ENCODE data around the gene FBXO4. TPM values are rescaled to one million over a fixed set of nuclear protein-coding genes. Genes with fewer than 3 reads are reported as not detected.

The FBXO4 gene
- polyA plus RNA-seq, 2 of the 4 experiments (the other 2 are of a cell fraction), result 9.8 to 22.5 TPM

DNA sequence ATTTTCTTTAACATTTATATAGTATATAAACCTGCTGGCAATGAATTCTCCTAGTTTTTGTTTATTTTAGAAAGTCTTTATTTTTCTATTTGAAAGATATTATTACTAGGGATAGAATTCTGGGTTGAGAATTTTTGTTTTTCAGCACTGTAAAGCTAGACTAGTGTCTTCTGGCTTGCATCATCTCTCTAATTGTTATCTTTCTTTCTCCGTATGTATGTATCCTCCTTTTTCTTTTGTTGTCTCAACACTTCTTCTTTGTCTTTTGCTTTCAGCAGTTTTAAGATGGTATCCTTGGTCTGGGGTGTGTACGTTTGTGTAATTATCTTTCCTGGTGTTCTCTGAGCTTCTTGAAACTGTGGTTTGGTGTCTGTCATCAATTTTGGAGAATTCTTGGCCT lies 48.8 kb downstream of the FBXO4 start:
- DNase-seq (ENCODE audit: low read depth in 1 of 2, low spot score in 1 of 2) (no peak), FAIRE-seq (no peak), ATAC-seq (no peak)
- H3K4me1 ChIP-seq, result no peaks in the 10 kb centered on the region
- no peak overlapping the region for H3K4me3 ChIP-seq
- TF ChIP-seq EHMT2 (IDR thresholded peaks at IDR 0.05; ENCODE audit: low read depth) (no peak), MAX (IDR thresholded peaks at IDR 0.05) (no peak), CHD2 (IDR thresholded peaks at IDR 0.05; ENCODE audit: low read length, partially characterized antibody) (no peak), BCL3 (IDR thresholded peaks at IDR 0.05) (no peak), PHF8 (IDR thresholded peaks at IDR 0.05; ENCODE audit: borderline replicate concordance, low read depth) (no peak)
- CTCF ChIA-PET, result no interaction called here
- POLR2A ChIA-PET, result no interaction called here
- no peak overlapping the region for H3K4me2 ChIP-seq
- 2% methylated on average over 2 of the region's 2 CpGs for WGBS (ENCODE audit: missing lambda C conversion rate)
- no peaks in the 10 kb centered on the region for H3K9me3 ChIP-seq
- H3K27ac ChIP-seq, result no peak overlapping the region

- WGBS (ENCODE audit: missing lambda C conversion rate), result 9% methylated on average over 1 of the region's 1 CpG
- DNase-seq (ENCODE audit: low read depth in 1 of 2, low spot score in 1 of 2) (no peak), FAIRE-seq (no peak), ATAC-seq (no peak)
- Histone ChIP-seq H3K4me1 (no peaks in the 10 kb centered on the region), H3K4me3 (no peak overlapping the region), H3K27ac (no peak overlapping the region), H3K4me2 (no peak overlapping the region), H3K9me3 (no peaks in the 10 kb centered on the region)
- ChIA-PET CTCF (interaction anchor here (1.1 kb wide), 1 partner anchor 11 kb away, joined by 4 read pairs; no protein-coding TSS in a partner anchor), POLR2A (no interaction called here)
- TF ChIP-seq, protein P1, sequence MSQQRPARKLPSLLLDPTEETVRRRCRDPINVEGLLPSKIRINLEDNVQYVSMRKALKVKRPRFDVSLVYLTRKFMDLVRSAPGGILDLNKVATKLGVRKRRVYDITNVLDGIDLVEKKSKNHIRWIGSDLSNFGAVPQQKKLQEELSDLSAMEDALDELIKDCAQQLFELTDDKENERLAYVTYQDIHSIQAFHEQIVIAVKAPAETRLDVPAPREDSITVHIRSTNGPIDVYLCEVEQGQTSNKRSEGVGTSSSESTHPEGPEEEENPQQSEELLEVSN (IDR thresholded peaks at IDR 0.05; ENCODE audit: borderline replicate concordance, low read depth), result no peak
- TF ChIP-seq ELK1 (IDR thresholded peaks at IDR 0.05; ENCODE audit: low read depth, low read length) (no peak), RARB (CRISPR knock-in tag; IDR thresholded peaks at IDR 0.05) (no peak), NPAS2 (CRISPR knock-in tag; IDR thresholded peaks at IDR 0.05; ENCODE audit: borderline replicate concordance) (no peak), PHF8 (IDR thresholded peaks at IDR 0.05; ENCODE audit: borderline replicate concordance, low read depth) (no peak), JUN (IDR thresholded peaks at IDR 0.05) (no peak), MAX (IDR thresholded peaks at IDR 0.05) (no peak)
- TF ChIP-seq, protein P2, sequence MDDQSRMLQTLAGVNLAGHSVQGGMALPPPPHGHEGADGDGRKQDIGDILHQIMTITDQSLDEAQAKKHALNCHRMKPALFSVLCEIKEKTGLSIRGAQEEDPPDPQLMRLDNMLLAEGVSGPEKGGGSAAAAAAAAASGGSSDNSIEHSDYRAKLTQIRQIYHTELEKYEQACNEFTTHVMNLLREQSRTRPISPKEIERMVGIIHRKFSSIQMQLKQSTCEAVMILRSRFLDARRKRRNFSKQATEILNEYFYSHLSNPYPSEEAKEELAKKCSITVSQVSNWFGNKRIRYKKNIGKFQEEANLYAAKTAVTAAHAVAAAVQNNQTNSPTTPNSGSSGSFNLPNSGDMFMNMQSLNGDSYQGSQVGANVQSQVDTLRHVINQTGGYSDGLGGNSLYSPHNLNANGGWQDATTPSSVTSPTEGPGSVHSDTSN (IDR thresholded peaks at IDR 0.05), result no peak
Observed at GRCh38 chr5:41978676-41979075, 53.6 kb downstream of the FBXO4 start.

GRCh38 chr5:41980396-41980795 lies 55.3 kb downstream of the FBXO4 start:
- Histone ChIP-seq H3K4me1 (no peaks in the 10 kb centered on the region), H3K27ac (no peak overlapping the region), H3K4me3 (no peak overlapping the region), H3K4me2 (no peak overlapping the region), H3K9me3 (no peaks in the 10 kb centered on the region)
- no peak for TF ChIP-seq HDAC2 (IDR thresholded peaks at IDR 0.05)
- TF ChIP-seq GATA3 (IDR thresholded peaks at IDR 0.05; ENCODE audit: borderline replicate concordance), result no peak
- TF ChIP-seq TFCP2L1 (CRISPR knock-in tag; IDR thresholded peaks at IDR 0.05), result no peak
- no peak for TF ChIP-seq CBX2 (IDR thresholded peaks at IDR 0.05; ENCODE audit: borderline replicate concordance, low read depth)
- no peak for TF ChIP-seq RCOR1 (IDR thresholded peaks at IDR 0.05; ENCODE audit: low read depth, low read length)
- no peak for TF ChIP-seq PHF8 (IDR thresholded peaks at IDR 0.05; ENCODE audit: borderline replicate concordance, low read depth)
- TF ChIP-seq ATOH8 (CRISPR knock-in tag; IDR thresholded peaks at IDR 0.05; ENCODE audit: low read depth), result no peak
- TF ChIP-seq BHLHE40 (IDR thresholded peaks at IDR 0.05; ENCODE audit: low read depth, low read length), result no peak
- TF ChIP-seq CBX8 (IDR thresholded peaks at IDR 0.05), result no peak
- no peak for TF ChIP-seq ZNF302 (CRISPR knock-in tag; IDR thresholded peaks at IDR 0.05)
- no peak for TF ChIP-seq HOXA7 (CRISPR knock-in tag; IDR thresholded peaks at IDR 0.05)
- TF ChIP-seq KDM1A (IDR thresholded peaks at IDR 0.05; ENCODE audit: low read depth), result no peak
- ChIA-PET POLR2A (no interaction called here), CTCF (no interaction called here)
- no peak for DNase-seq (ENCODE audit: low read depth in 1 of 2, low spot score in 1 of 2)
- no peak for FAIRE-seq
- no peak for ATAC-seq
- under 1% methylated on average over 2 of the region's 2 CpGs for WGBS (ENCODE audit: missing lambda C conversion rate)
